Measurements from ENCODE around the gene ANKRD10.

ANKRD10 gene

DNA sequence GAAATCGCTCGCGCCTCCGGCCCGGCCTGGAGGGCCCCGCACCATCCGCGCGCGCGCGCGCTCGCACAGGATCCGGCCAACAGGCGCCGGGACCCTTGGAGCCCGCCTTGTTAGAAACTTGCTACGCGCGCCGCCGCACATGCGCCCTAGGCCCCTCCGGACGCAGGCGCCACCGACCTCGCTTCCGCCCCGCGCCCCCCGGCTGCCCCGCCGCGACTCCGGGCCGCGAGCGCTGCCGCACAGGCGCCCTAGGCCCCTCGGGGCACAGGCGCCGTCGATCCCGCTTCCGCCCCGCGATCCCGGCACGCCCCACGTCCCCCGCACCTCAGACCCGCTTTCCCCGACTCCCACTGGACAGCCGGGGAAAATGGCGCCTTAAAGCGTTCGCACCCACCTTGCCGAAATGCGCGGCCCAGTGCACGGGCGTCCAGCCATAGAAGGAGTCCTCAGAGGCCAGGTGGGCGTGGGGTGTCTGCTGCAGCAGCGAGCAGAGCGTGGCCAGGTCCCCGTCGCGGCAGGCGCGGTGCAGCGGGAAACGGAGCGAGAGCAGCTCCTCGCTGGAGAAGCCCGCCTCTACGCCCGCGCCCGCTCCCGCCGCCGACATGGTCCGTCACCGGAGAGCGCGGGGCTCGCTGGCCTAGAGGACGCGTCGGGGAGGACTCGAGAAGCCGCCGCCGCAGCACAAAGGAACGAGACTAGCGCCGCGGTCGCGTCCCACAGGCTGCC is 375 bp downstream of the ANKRD10 start:
- peak overlapping the region; percentile 84 for H3K4me3 ChIP-seq (replicated peaks; ENCODE audit: low read depth, low read length)
- peak; percentile 90 for DNase-seq (ENCODE audit: extremely low read depth, insufficient read length)
- peaks cover 4% of the 10 kb centered on the region for H3K36me3 ChIP-seq (ENCODE audit: control insufficient read depth, insufficient read depth, low read length)
- H3K27me3 ChIP-seq (replicated peaks; ENCODE audit: control insufficient read depth, insufficient read depth, low read length), result no peaks in the 10 kb centered on the region
- no peak for TF ChIP-seq CTCF (IDR thresholded peaks at IDR 0.05; ENCODE audit: insufficient read depth, low read length, poor library complexity, severe bottlenecking)

DNA sequence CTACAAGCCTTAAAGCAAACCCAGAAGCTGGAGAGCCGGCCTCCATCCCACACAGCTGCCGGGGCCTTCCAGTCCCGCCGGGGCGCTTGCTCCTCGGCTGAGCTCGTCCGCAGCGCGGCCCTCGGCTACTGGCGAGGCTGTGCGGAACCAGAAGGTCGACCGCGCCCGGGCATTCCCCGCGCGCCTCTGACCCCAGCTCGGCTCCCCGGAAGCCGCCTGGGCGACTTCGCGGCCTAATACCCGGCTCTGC is 863 bp downstream of the ANKRD10 start:
- Histone ChIP-seq H3K36me3 (ENCODE audit: control insufficient read depth, insufficient read depth, low read length) (peaks cover 7% of the 10 kb centered on the region), H3K27me3 (replicated peaks; ENCODE audit: control insufficient read depth, insufficient read depth, low read length) (no peaks in the 10 kb centered on the region), H3K4me3 (replicated peaks; ENCODE audit: low read depth, low read length) (peak overlapping the region; percentile 84)
- no peak for TF ChIP-seq CTCF (IDR thresholded peaks at IDR 0.05; ENCODE audit: insufficient read depth, low read length, poor library complexity, severe bottlenecking)
- no peak for DNase-seq (ENCODE audit: extremely low read depth, insufficient read length)

DNA sequence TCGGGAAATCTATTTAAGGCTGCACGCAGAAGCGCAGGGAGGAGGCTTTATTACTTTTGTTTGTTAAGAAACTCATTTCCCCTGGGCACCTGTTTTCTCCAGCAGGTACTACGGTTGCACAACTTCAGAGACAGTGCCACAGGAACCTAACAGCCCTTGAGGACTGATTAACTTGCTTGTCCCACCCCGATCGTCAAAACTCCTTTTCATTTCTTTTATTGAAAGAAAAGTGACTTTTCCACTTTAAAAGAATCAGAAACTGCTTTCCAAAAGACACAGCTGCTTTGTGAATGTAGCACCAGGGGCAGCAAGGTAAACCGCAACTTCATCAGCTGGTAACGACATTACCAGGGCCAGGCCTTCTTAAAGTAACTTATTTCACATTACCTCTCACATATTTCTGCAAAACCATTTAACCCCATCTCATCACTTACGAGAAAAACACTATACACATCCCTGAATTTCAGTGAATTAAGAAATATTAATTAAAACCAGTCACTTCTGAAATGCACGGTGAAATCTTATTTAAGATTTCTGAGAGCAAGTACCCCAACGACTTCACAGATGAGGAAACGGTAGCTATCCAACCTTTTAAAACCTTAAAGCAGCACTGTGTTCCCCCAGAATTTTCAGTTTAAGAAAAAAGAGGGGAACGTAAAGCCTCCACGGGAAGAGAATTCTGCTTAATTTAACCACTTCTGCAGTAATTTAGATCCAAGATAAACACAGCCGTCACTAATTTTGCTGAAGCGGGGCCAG is 1.4 kb downstream of the ANKRD10 start:
- no peak for TF ChIP-seq CTCF (IDR thresholded peaks at IDR 0.05; ENCODE audit: insufficient read depth, low read length, poor library complexity, severe bottlenecking)
- H3K36me3 ChIP-seq (ENCODE audit: control insufficient read depth, insufficient read depth, low read length), result peaks cover 7% of the 10 kb centered on the region
- DNase-seq (ENCODE audit: extremely low read depth, insufficient read length), result no peak
- peak overlapping the region; percentile 84 for H3K4me3 ChIP-seq (replicated peaks; ENCODE audit: low read depth, low read length)
- no peaks in the 10 kb centered on the region for H3K27me3 ChIP-seq (replicated peaks; ENCODE audit: control insufficient read depth, insufficient read depth, low read length)

DNA sequence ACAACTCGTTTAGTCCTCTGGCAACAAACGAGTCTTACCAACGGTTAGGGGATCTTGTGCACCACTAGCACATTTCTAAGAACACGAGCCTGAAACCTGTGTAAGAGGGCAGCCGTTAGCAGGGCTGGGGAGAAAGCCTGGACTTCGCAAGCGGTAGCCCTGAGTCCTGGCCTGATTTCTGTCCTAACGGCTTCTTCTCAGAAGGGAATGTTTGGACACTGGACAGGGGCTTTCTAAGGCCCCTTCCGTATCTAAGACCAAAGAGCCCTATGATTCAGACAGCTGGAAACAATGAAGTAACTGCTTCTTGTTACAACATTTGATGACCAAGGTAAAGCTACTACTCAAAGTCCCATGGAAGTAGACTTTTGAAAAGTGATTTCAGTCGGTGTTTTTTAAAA is 2.2 kb downstream of the ANKRD10 start:
- peak overlapping the region; percentile 84 for H3K4me3 ChIP-seq (replicated peaks; ENCODE audit: low read depth, low read length)
- no peaks in the 10 kb centered on the region for H3K27me3 ChIP-seq (replicated peaks; ENCODE audit: control insufficient read depth, insufficient read depth, low read length)
- peaks cover 7% of the 10 kb centered on the region for H3K36me3 ChIP-seq (ENCODE audit: control insufficient read depth, insufficient read depth, low read length)
- no peak for DNase-seq (ENCODE audit: extremely low read depth, insufficient read length)
- no peak for TF ChIP-seq CTCF (IDR thresholded peaks at IDR 0.05; ENCODE audit: insufficient read depth, low read length, poor library complexity, severe bottlenecking)

DNA sequence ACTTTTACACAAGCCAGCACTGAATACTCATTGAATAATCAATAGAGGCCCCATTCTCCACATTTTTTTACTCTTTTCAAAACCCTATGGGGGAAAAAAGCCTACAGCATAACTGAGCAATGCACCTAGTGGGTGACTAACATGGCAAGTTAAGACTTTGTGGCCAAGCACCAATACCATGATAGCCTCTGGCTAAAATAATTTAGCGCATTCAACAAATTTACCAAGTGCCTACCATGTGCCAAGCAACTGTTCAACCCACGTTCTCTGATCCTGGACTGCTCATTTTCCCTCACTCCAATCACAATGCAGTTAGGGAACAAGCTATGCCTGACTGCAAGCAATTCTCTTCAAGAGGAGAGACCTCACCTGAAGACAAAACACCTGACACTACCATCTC is 3.0 kb downstream of the ANKRD10 start:
- Histone ChIP-seq H3K4me3 (replicated peaks; ENCODE audit: low read depth, low read length) (peak overlapping the region; percentile 15; the same call in 1 of the 2 replicates), H3K36me3 (ENCODE audit: control insufficient read depth, insufficient read depth, low read length) (peaks cover 7% of the 10 kb centered on the region), H3K27me3 (replicated peaks; ENCODE audit: control insufficient read depth, insufficient read depth, low read length) (no peaks in the 10 kb centered on the region)
- no peak for DNase-seq (ENCODE audit: extremely low read depth, insufficient read length)
- no peak for TF ChIP-seq CTCF (IDR thresholded peaks at IDR 0.05; ENCODE audit: insufficient read depth, low read length, poor library complexity, severe bottlenecking)
